GM12878 (cell line): ENCODE measurements around the gene PDSS2. TPM values are rescaled to one million over a fixed set of nuclear protein-coding genes. Genes with fewer than 3 reads are reported as not detected.

ENCODE experiments used
- ATAC-seq: fragments of 200-7000 bp; cut with Tn5 transposase; 3 replicates; pipeline ENCODE4 v1.9.1; 2020; ENCODE audit warnings: mild to moderate bottlenecking, moderate library complexity
- BruUV-seq: library from RNA; stranded (reverse); fragments of 400-500 nt; replicated peaks from 2 replicates; lab custom pipeline; 2021; lab: Mats Ljungman, UMichigan
- CTCF ChIA-PET: fragments of 300-600 bp; sonication (Branson Sonifier 250); formaldehyde crosslinking; extraction: SDS; loops from one replicate; lab custom pipeline; 2021; ENCODE audit warnings: inconsistent platforms; lab: Yijun Ruan, JAX
- POLR2A ChIA-PET: fragments of 350-600 bp; formaldehyde crosslinking; extraction: SDS; loops from one replicate; lab custom pipeline; 2021; ENCODE audit warnings: inconsistent platforms; lab: Charles Lee
- RAD21 ChIA-PET: fragments of 300-600 bp; sonication (Branson Sonifier 250); formaldehyde crosslinking; loops from one replicate; lab custom pipeline; 2023; ENCODE audit warnings: antibody characterized with exemption; ENCODE audit not compliant: unreplicated experiment; lab: Charles Lee
- SMC1A ChIA-PET: fragments of 300-600 bp; sonication (Branson Sonifier 250); formaldehyde crosslinking; loops from one replicate; lab custom pipeline; 2023; ENCODE audit not compliant: unreplicated experiment, uncharacterized antibody; lab: Charles Lee
- DNase-seq: peaks from one replicate; pipeline ENCODE4 v3.0.0-alpha.2; 2011; ENCODE audit warnings: low read depth, low spot score
- FAIRE-seq: peaks from 3 replicates; lab custom pipeline; 2011; peaks lifted over from hg19 to GRCh38; lab: Jason Lieb, UNC
- H2AFZ ChIP-seq: 2 replicates; pipeline ENCODE4 v1.6.0; 2011; ENCODE audit warnings: low read depth, low read length, control low read depth; ENCODE audit not compliant: control insufficient read depth
- H3K27ac ChIP-seq: 2 replicates; pipeline ENCODE4 v1.5.1; 2011; ENCODE audit warnings: control low read depth; ENCODE audit not compliant: control insufficient read depth, insufficient read depth
- H3K27me3 ChIP-seq, 2 experiments: replicated peaks in 1 of 2; 2 replicates each; pipeline versions ENCODE4 v1.6.0 to v1.6.1; 2011; ENCODE audit warnings: low read length in 1 of 2; ENCODE audit not compliant: control insufficient read depth in 2 of 2, insufficient read depth in 2 of 2
- H3K36me3 ChIP-seq, 2 experiments: 2 replicates each; pipeline ENCODE4 v1.5.1; 2011; ENCODE audit warnings: low read length in 1 of 2; ENCODE audit not compliant: control insufficient read depth in 2 of 2, insufficient read depth in 2 of 2
- H3K4me1 ChIP-seq: 2 replicates; pipeline ENCODE4 v1.6.1; 2011; ENCODE audit warnings: mild to moderate bottlenecking, low read length, moderate library complexity, mixed read lengths; ENCODE audit not compliant: control insufficient read depth, insufficient read depth
- H3K4me2 ChIP-seq: 2 replicates; pipeline ENCODE4 v1.6.0; 2011; ENCODE audit warnings: control low read depth; ENCODE audit not compliant: control insufficient read depth, insufficient read depth
- H3K4me3 ChIP-seq: fragments of 200-600 bp; sonication (generic); 2 replicates; pipeline ENCODE4 v1.5.1; 2016
- H3K79me2 ChIP-seq: 2 replicates; pipeline ENCODE4 v1.6.0; 2011; ENCODE audit warnings: low read length; ENCODE audit not compliant: control insufficient read depth, insufficient read depth
- H3K9ac ChIP-seq: 2 replicates; pipeline ENCODE4 v1.8.0; 2011; ENCODE audit warnings: low read length, control low read depth, mixed read lengths; ENCODE audit not compliant: control insufficient read depth, insufficient read depth
- H3K9me3 ChIP-seq: replicated peaks from 3 replicates; pipeline ENCODE4 v1.5.1; 2011; ENCODE audit warnings: mild to moderate bottlenecking, low read length; ENCODE audit not compliant: control insufficient read depth, insufficient read depth
- H4K20me1 ChIP-seq: 2 replicates; pipeline ENCODE4 v1.6.0; 2011; ENCODE audit not compliant: control insufficient read depth, insufficient read depth
- EZH2 ChIP-seq: IDR thresholded peaks from 2 replicates; pipeline ENCODE4 v1.6.1; 2012; ENCODE audit warnings: low read depth, mild to moderate bottlenecking, control low read depth, inconsistent platforms, low read length, borderline replicate concordance; ENCODE audit not compliant: control insufficient read depth
- HDGF ChIP-seq: fragments of 450-650 bp; IDR thresholded peaks from 2 replicates; pipeline ENCODE4 v1.6.1; 2016; ENCODE audit warnings: antibody characterized with exemption
- IKZF2 ChIP-seq, 2 experiments: fragments of 450-650 bp; IDR thresholded peaks; 2 replicates each; pipeline ENCODE4 v1.6.1; 2017; ENCODE audit warnings: mild to moderate bottlenecking in 2 of 2, moderate library complexity in 2 of 2
- RELB ChIP-seq: fragments of 450-650 bp; IDR thresholded peaks from 2 replicates; pipeline ENCODE4 v1.6.1; 2017; ENCODE audit warnings: low read depth, mild to moderate bottlenecking, moderate library complexity
- WGBS: methylation state at CpG from one replicate; pipeline ENCODE4 v1.1.6; 2016; ENCODE audit warnings: low lambda C conversion rate; ENCODE audit not compliant: insufficient replicate concordance, insufficient coverage; ENCODE audit errors: missing lambda C conversion rate; 5-methylcytosine and 5-hydroxymethylcytosine counted together
- in situ Hi-C: fragments of 300-500 bp; cut with MboI; formaldehyde crosslinking; loops from 9 replicates; pipeline ENCODE4 v1.14.3; 2018; ENCODE audit warnings: mixed read lengths
- intact Hi-C: fragments of 100-400 bp; cut with micrococcal nuclease; formaldehyde crosslinking; loops from one replicate; pipeline ENCODE4 v1.14.2; 2022; ENCODE audit not compliant: unreplicated experiment
- polyA plus RNA-seq, 11 experiments: library from polyadenylated mRNA; depleted of rRNA in 4 of 11; unstranded in 6 of 11; stranded (reverse) in 5 of 11; fragments of >200 nt; fragmentation: Nextera tagmentation in 4 of 11; fragmentation: Illumina TruSeq in 1 of 11; extraction: Ambion mirVana in 4 of 11; extraction: Trizol in 1 of 11; gene quantifications; 1 replicate in 1 of 11; 2 replicates in 10 of 11; pipeline versions ENCODE4 v1.2.1 to v1.2.3, GENCODE V29; 2011 to 2016; ENCODE audit warnings: inconsistent platforms in 2 of 11, missing spikeins in 2 of 11, low read depth in 1 of 11
- total RNA-seq, 4 experiments: library from RNA; depleted of rRNA in 3 of 4; stranded (reverse); fragments of >200 nt in 3 of 4; fragmentation: Illumina TruSeq in 1 of 4; extraction: Trizol in 1 of 4; gene quantifications; 2 replicates each; pipeline versions ENCODE4 v1.2.1 to v1.2.3, GENCODE V29; 2013 to 2021
- TF ChIP-seq, protein P1 (sequence below): fragments of 450-650 bp; IDR thresholded peaks from 2 replicates; pipeline ENCODE4 v1.6.1; 2014; ENCODE audit warnings: mild to moderate bottlenecking

Gene PDSS2
- total and polyA plus RNA-seq, 10 of the 15 experiments (the other 5 are each of a cell fraction or from before 2014, with no cell fraction given): 7.7 to 15.5 (median 9.6) TPM

DNA sequence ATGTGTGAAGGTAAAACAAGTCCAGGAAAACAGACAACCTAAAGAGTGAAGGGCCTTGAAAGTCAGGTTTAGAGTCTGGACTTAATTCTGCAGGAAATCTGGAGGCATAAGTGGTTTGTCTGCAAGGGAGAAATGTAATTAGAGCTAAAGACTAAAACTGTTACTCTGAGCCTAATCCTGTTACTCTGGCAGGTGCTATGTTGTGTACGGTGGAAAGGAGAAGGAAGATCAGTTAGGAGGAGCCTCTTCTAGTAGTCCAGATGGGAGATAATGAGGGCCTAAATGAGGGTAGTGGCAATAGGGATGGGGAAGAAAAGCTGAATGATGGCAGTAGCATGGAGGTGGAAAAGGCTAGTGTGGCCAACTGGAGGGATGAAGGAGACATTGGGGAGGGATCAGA is 118.5 kb downstream of the PDSS2 start:
- H3K4me1 ChIP-seq: no peaks in the 10 kb centered on the region
- ATAC-seq: no peak
- no peaks in the 10 kb centered on the region for H3K79me2 ChIP-seq
- H3K9me3 ChIP-seq: no peaks in the 10 kb centered on the region
- SMC1A ChIA-PET: interaction anchor here (1.0 to 1.7 kb wide), 4 partner anchors 10 to 22 kb away, joined by 3 to 6 read pairs (median 3); no protein-coding TSS in a partner anchor
- H2AFZ ChIP-seq: no peak overlapping the region
- H3K27me3 ChIP-seq: no peaks in the 10 kb centered on the region
- CTCF ChIA-PET: interaction anchor here (1.5 kb wide), 1 partner anchor 18 kb away, joined by 5 read pairs; no protein-coding TSS in a partner anchor
- no peaks in the 10 kb centered on the region for H3K36me3 ChIP-seq
- H3K9ac ChIP-seq: no peak overlapping the region
- TF ChIP-seq RELB (no peak), IKZF2 (IDR thresholded peaks at IDR 0.05) (no peak), EZH2 (no peak), HDGF (no peak)
- TF ChIP-seq, protein P1, sequence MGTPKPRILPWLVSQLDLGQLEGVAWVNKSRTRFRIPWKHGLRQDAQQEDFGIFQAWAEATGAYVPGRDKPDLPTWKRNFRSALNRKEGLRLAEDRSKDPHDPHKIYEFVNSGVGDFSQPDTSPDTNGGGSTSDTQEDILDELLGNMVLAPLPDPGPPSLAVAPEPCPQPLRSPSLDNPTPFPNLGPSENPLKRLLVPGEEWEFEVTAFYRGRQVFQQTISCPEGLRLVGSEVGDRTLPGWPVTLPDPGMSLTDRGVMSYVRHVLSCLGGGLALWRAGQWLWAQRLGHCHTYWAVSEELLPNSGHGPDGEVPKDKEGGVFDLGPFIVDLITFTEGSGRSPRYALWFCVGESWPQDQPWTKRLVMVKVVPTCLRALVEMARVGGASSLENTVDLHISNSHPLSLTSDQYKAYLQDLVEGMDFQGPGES: no peak
- H3K27ac ChIP-seq: no peak overlapping the region
- no peak overlapping the region for H3K4me2 ChIP-seq
- 94% methylated on average over 1 of the region's 1 CpG for WGBS
- intact Hi-C loops: no loop called here
- RAD21 ChIA-PET: no interaction called here
- in situ Hi-C loops: no loop called here
- DNase-seq: no peak
- POLR2A ChIA-PET: interaction anchor here (0.9 to 1.2 kb wide), 2 partner anchors 10 to 18 kb away, joined by 3 to 4 read pairs; no protein-coding TSS in a partner anchor
- no peak for FAIRE-seq
- no TSS peak for BruUV-seq
- no peaks in the 10 kb centered on the region for H4K20me1 ChIP-seq
- H3K4me3 ChIP-seq: no peak overlapping the region
